K562 (cell line): ENCODE results near the gene EFHC2. TPM values are rescaled to one million over a fixed set of nuclear protein-coding genes. Genes with fewer than 3 reads are reported as not detected.
A peak's percentile ranks its signal among the peaks of the same experiment; 100 is the strongest.
"Not testable (repeated sequence)": the region's sequence is repeated elsewhere in the genome, so short reads cannot be mapped to it uniquely, and the experiment has no call there.

Experiments used
- ATAC-seq: fragments of 200-7000 bp; cut with Tn5 transposase; 3 replicates; pipeline ENCODE4 v1.9.1; 2020; ENCODE audit warnings: moderate library complexity
- BruUV-seq: library from RNA; stranded (reverse); fragments of 400-500 nt; replicated peaks from 2 replicates; lab custom pipeline; 2021; lab: Mats Ljungman, UMichigan
- CTCF ChIA-PET: fragments of 300-600 bp; formaldehyde crosslinking; extraction: SDS; loops from one replicate; lab custom pipeline; 2021; ENCODE audit warnings: low intra/inter-chr PET ratio; lab: Yijun Ruan, JAX
- POLR2A ChIA-PET: fragments of 300-600, 350-650 bp; sonication (Branson Sonifier 250); formaldehyde crosslinking; extraction: SDS; loops from one replicate; lab custom pipeline; 2021; ENCODE audit warnings: antibody characterized with exemption, inconsistent platforms; lab: Yijun Ruan, JAX
- DNase-seq, 4 experiments: peaks; one replicate each; pipeline versions ENCODE4 v3.0.0 to v3.0.0-alpha.2; 2011 to 2018; ENCODE audit warnings: low spot score in 3 of 4, mixed read lengths in 3 of 4; ENCODE audit errors: extremely low read depth in 1 of 4
- FAIRE-seq: peaks from 2 replicates; lab custom pipeline; 2011; peaks lifted over from hg19 to GRCh38; lab: Jason Lieb, UNC
- H2AFZ ChIP-seq: 2 replicates; pipeline ENCODE4 v1.6.0; 2011; ENCODE audit warnings: low read depth, low read length, control low read depth, inconsistent platforms
- H3K27ac ChIP-seq: fragments of 200-600 bp; 3 replicates; pipeline ENCODE4 v1.8.0; 2011; ENCODE audit warnings: low read depth, mild to moderate bottlenecking, control low read depth, inconsistent platforms, low read length, moderate library complexity, mixed read lengths; ENCODE audit errors: extremely low read depth
- H3K27me3 ChIP-seq, 2 experiments: fragments of 300-600 bp in 1 of 2; 2 replicates in 1 of 2; 3 replicates in 1 of 2; pipeline versions ENCODE4 v1.6.0 to v1.8.0; 2011; ENCODE audit warnings: inconsistent platforms in 2 of 2, low read length in 2 of 2, mild to moderate bottlenecking in 1 of 2, mixed read lengths in 1 of 2, moderate library complexity in 1 of 2; ENCODE audit not compliant: control insufficient read depth in 2 of 2, insufficient read depth in 2 of 2
- H3K36me3 ChIP-seq: fragments of 300-600 bp; 3 replicates; pipeline ENCODE4 v1.8.0; 2011; ENCODE audit warnings: mild to moderate bottlenecking, low read length, inconsistent platforms; ENCODE audit not compliant: control insufficient read depth, insufficient read depth
- H3K4me1 ChIP-seq, 2 experiments: fragments of 200-600 bp in 1 of 2; replicated peaks in 1 of 2; 2 replicates in 1 of 2; 3 replicates in 1 of 2; pipeline versions ENCODE4 v1.5.1 to v1.8.0; 2011; ENCODE audit warnings: inconsistent platforms in 2 of 2, low read length in 2 of 2, mild to moderate bottlenecking in 1 of 2, mixed read lengths in 1 of 2, moderate library complexity in 1 of 2; ENCODE audit not compliant: control insufficient read depth in 2 of 2, insufficient read depth in 2 of 2
- H3K4me2 ChIP-seq: 2 replicates; pipeline ENCODE4 v1.6.1; 2011; ENCODE audit warnings: low read length, control low read depth, inconsistent platforms, mixed read lengths; ENCODE audit not compliant: insufficient read depth
- H3K4me3 ChIP-seq: fragments of 200-600 bp; sonication (generic), shearing (Covaris generic); 2 replicates; pipeline ENCODE4 v1.5.1; 2016; ENCODE audit warnings: control low read depth, inconsistent platforms
- H3K79me2 ChIP-seq: fragments of 200-600 bp; 3 replicates; pipeline ENCODE4 v1.8.0; 2011; ENCODE audit warnings: low read length, inconsistent platforms; ENCODE audit not compliant: control insufficient read depth, insufficient read depth
- H3K9ac ChIP-seq, 2 experiments: 2 replicates each; pipeline versions ENCODE4 v1.6.0 to v1.6.1; 2011; ENCODE audit warnings: low read depth in 2 of 2, low read length in 2 of 2, control low read depth in 1 of 2, inconsistent platforms in 1 of 2, mild to moderate bottlenecking in 1 of 2, mixed read lengths in 1 of 2; ENCODE audit not compliant: insufficient read depth in 1 of 2
- H3K9me1 ChIP-seq: one replicate; pipeline ENCODE4 v1.6.0; 2011; ENCODE audit warnings: inconsistent platforms, mild to moderate bottlenecking, low read length, moderate library complexity; ENCODE audit not compliant: control insufficient read depth, insufficient read depth
- H3K9me3 ChIP-seq: replicated peaks from 2 replicates; pipeline ENCODE4 v1.5.1; 2011; ENCODE audit warnings: low read depth, low read length, inconsistent platforms; ENCODE audit not compliant: control insufficient read depth, insufficient read depth
- H4K20me1 ChIP-seq: replicated peaks from 2 replicates; pipeline ENCODE4 v1.6.1; 2011; ENCODE audit warnings: low read length, inconsistent platforms, mixed read lengths; ENCODE audit not compliant: control insufficient read depth, insufficient read depth
- CBX3 ChIP-seq, 2 experiments: IDR thresholded peaks; 1 replicate in 1 of 2; 2 replicates in 1 of 2; pipeline ENCODE4 v1.6.1; 2012; ENCODE audit warnings: inconsistent platforms in 2 of 2, low read length in 2 of 2, borderline replicate concordance in 1 of 2, control low read depth in 1 of 2
- FOXA3 ChIP-seq, 2 experiments: fragments of 450-650 bp in 1 of 2; sonication (generic) in 1 of 2; formaldehyde crosslinking; IDR thresholded peaks in 1 of 2; conservative IDR thresholded peaks in 1 of 2; 2 replicates each; pipeline versions ENCODE4 v1.4.0 to v1.8.0; 2020 to 2022; ENCODE audit warnings: mild to moderate bottlenecking in 2 of 2, missing genetic modification reagents in 1 of 2
- FOXK2 ChIP-seq, 2 experiments: fragments of 450-650 bp; IDR thresholded peaks in 1 of 2; conservative IDR thresholded peaks in 1 of 2; 2 replicates each; pipeline ENCODE4 v1.6.1; 2016; ENCODE audit warnings: low read depth in 2 of 2, mild to moderate bottlenecking in 1 of 2
- FOXP1 ChIP-seq: sonication (generic); formaldehyde crosslinking; IDR thresholded peaks from 2 replicates; pipeline ENCODE4 v1.8.0; 2022; ENCODE audit warnings: mild to moderate bottlenecking, missing genetic modification reagents
- NFRKB ChIP-seq: fragments of 450-650 bp; IDR thresholded peaks from 2 replicates; pipeline ENCODE4 v1.6.1; 2016; ENCODE audit warnings: low read depth
- POLR2H ChIP-seq: IDR thresholded peaks from 2 replicates; pipeline ENCODE4 v1.6.1; 2016; ENCODE audit warnings: missing genetic modification characterization, low read depth, mild to moderate bottlenecking, control low read depth, missing compliant biosample characterization, moderate library complexity
- SUPT5H ChIP-seq: fragments of 450-650 bp; IDR thresholded peaks from 2 replicates; pipeline ENCODE4 v1.6.1; 2016
- TFAP4 ChIP-seq: sonication (generic); formaldehyde crosslinking; IDR thresholded peaks from 2 replicates; pipeline ENCODE4 v1.8.0; 2022; ENCODE audit warnings: missing genetic modification reagents, mild to moderate bottlenecking, moderate library complexity, borderline replicate concordance
- ZBTB11 ChIP-seq, 3 experiments: fragments of 200-800 bp in 1 of 3; fragments of 250-450 bp in 1 of 3; fragments of 450-650 bp in 1 of 3; sonication (Bioruptor Pico) in 1 of 3; sonication (Bioruptor generic) in 1 of 3; formaldehyde crosslinking in 1 of 3; IDR thresholded peaks; 2 replicates each; pipeline versions ENCODE4 v1.6.1 to v1.8.0; 2016 to 2022; ENCODE audit warnings: mild to moderate bottlenecking in 2 of 3, missing genetic modification characterization in 2 of 3, missing compliant biosample characterization in 1 of 3, moderate library complexity in 1 of 3
- ZNF592 ChIP-seq: fragments of 450-650 bp; IDR thresholded peaks from 2 replicates; pipeline ENCODE4 v1.6.1; 2017; ENCODE audit warnings: antibody characterized with exemption, mild to moderate bottlenecking
- WGBS: fragments of 100-300 bp; shearing (Covaris generic); methylation state at CpG from one replicate; pipeline ENCODE4 v1.1.6; 2016; ENCODE audit warnings: low coverage, mixed read lengths; ENCODE audit not compliant: insufficient coverage; ENCODE audit errors: missing lambda C conversion rate; 5-methylcytosine and 5-hydroxymethylcytosine counted together
- in situ Hi-C: fragments of 300-500 bp; cut with MboI; formaldehyde crosslinking; loops from 4 replicates; pipeline ENCODE4 v1.15.0; 2018; ENCODE audit warnings: inconsistent platforms, mixed read lengths
- intact Hi-C: fragments of 100-400 bp; cut with micrococcal nuclease; formaldehyde crosslinking; loops from 2 replicates; pipeline ENCODE4 v1.14.2; 2022
- polyA plus RNA-seq, 8 experiments: library from polyadenylated mRNA; depleted of rRNA in 4 of 8; stranded (reverse) in 5 of 8; unstranded in 3 of 8; fragments of >200 nt; fragmentation: Nextera tagmentation in 2 of 8; fragmentation: Illumina TruSeq in 1 of 8; extraction: Ambion mirVana in 2 of 8; extraction: Trizol in 1 of 8; gene quantifications; 2 replicates each; pipeline versions ENCODE4 v1.2.1 to v1.2.3, GENCODE V29; 2011 to 2014; ENCODE audit warnings: inconsistent platforms in 1 of 8, missing spikeins in 1 of 8
- total RNA-seq, 7 experiments: library from RNA; depleted of rRNA in 6 of 7; stranded (reverse); fragments of >200 nt in 6 of 7; fragmentation: Illumina TruSeq in 2 of 7; extraction: Trizol in 2 of 7; gene quantifications; 2 replicates each; pipeline versions ENCODE4 v1.2.1 to v1.2.3, GENCODE V29; 2011 to 2021; ENCODE audit warnings: low replicate concordance in 1 of 7

Gene EFHC2
- total and polyA plus RNA-seq, 9 of the 15 experiments (the other 6 are each of a cell fraction or from before 2014, with no cell fraction given), result 1.3 to 8.1 (median 3.0) TPM

- Histone ChIP-seq H2AFZ (peak overlapping the region; percentile 89), H3K4me3 (peak overlapping the region; percentile 18; the same call in 1 of the 2 replicates), H3K27ac (peak overlapping the region; percentile 76), H3K4me2 (peak overlapping the region; percentile 71), H3K9ac (peak overlapping the region; percentile 57 to 88; a peak in 3 of 4 replicates)
- H3K4me1 ChIP-seq, H3K79me2 ChIP-seq, CTCF ChIA-PET, H3K27me3 ChIP-seq, in situ Hi-C loops, H3K9me1 ChIP-seq, BruUV-seq, H3K9me3 ChIP-seq, H4K20me1 ChIP-seq, H3K36me3 ChIP-seq: not testable (repeated sequence)
- POLR2A ChIA-PET, result interaction anchor here (0.6 to 1.3 kb wide), 3 partner anchors 16 to 991 kb away, joined by 3 to 4 read pairs (median 3); partner anchors contain the start of gene FUNDC1
- peak; percentile 85 for FAIRE-seq
- DNase-seq, result peak; percentile 27 to 81 (median 33)
- intact Hi-C loops, result loop anchor here (5.0 kb wide), 1 partner anchor 59 kb away; no protein-coding TSS in a partner anchor
- peak; percentile 96 for ATAC-seq
- 4% methylated on average over 16 of the region's 17 CpGs for WGBS
- peak; percentile 52; the same call in 1 of the 2 replicates for TF ChIP-seq ZNF592
- TF ChIP-seq SUPT5H, result peak; percentile 50
- peak; percentile 42; the same call in 1 of the 2 replicates for TF ChIP-seq TFAP4
- 0 out of 3 replicates have a peak, but pooled peaks of 1 of the 2 experiments have one; percentile 29 for TF ChIP-seq CBX3 (IDR thresholded peaks at IDR 0.05; ENCODE audit: borderline replicate concordance in 1 of 2, low read length in 2 of 2)
- TF ChIP-seq FOXK2 (conservative IDR thresholded peaks at IDR 0.05 in 1 of 2, IDR thresholded peaks at IDR 0.05 in 1 of 2; ENCODE audit: low read depth in 2 of 2), result peak; percentile 88 to 94
- peak; percentile 42 for TF ChIP-seq POLR2H (tag)
- peak; percentile 55; the same call in 1 of the 2 replicates for TF ChIP-seq FOXP1
- TF ChIP-seq ZBTB11 (CRISPR knock-in tag; IDR thresholded peaks at IDR 0.05), result peak in 1 of 3 experiments; percentile 34; a peak in 1 of 6 replicates
- peak; percentile 89 to 95 for TF ChIP-seq FOXA3 (CRISPR knock-in tag; conservative IDR thresholded peaks at IDR 0.05 in 1 of 2, IDR thresholded peaks at IDR 0.05 in 1 of 2)
- TF ChIP-seq NFRKB, result peak; percentile 80
These were observed 90.5 kb downstream of the EFHC2 start for GRCh38 chrX:44252688-44253574.
